Stomach (tissue), 4 donors: Measurements from ENCODE around the gene PERCC1.
A peak's percentile ranks its signal among the peaks of the same experiment; 100 is the strongest.

ENCODE experiments used
- POLR2A ChIP-seq, 4 donors: fragments of 450-650 bp; IDR thresholded peaks; one replicate each; pipeline ENCODE4 v1.6.1; 2016; ENCODE audit warnings: antibody characterized with exemption in 4 of 4, control low read depth in 2 of 4, mild to moderate bottlenecking in 1 of 4, moderate library complexity in 1 of 4
- POLR2AphosphoS5 ChIP-seq, 3 donors: sonication (generic); formaldehyde crosslinking; IDR thresholded peaks; one replicate each; pipeline ENCODE4 v1.6.1; 2016; ENCODE audit warnings: antibody characterized with exemption in 3 of 3
- TF ChIP-seq, protein P1 (sequence below), 7 experiments: fragments of 450-650 bp in 4 of 7; fragments of 200-600 bp in 3 of 7; sonication (generic) in 3 of 7; IDR thresholded peaks; one replicate each; pipeline ENCODE4 v1.5.1; 2016 to 2019; ENCODE audit warnings: antibody characterized with exemption in 7 of 7, control low read depth in 2 of 7, mild to moderate bottlenecking in 1 of 7

DNA sequence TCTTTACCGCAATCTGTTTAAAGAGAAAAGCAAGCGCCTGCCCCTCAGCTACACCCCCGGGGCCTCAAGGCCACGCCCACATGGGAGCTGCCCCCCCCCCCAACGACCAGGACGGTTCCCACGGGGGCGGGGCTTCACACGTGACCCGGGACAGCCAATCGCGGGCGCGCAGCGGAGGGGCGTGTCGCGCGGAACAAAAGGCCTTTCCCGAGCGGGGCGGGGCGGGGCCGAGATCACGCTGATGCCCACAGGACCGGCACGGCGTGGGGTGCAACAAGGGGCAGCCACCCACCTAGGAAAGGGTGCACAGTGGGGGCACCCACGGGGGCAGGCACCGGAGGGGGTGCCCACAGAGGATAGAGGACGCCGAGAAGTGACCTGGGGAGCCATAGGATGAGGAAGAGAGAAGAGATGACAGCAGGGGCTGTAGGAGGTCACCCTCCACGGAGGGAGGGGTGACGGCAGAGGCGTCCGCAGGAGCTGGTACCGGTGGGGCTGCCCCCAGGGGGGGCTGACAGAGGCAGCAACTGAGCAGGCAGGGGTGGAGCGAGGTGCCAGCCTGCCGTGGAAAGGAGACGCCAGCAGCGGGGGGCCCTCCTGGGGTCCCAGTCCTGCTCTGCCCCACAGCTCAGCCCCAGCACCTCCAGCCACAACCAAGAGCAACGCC lies 22.6 kb upstream of the PERCC1 start:
- TF ChIP-seq, protein P1, sequence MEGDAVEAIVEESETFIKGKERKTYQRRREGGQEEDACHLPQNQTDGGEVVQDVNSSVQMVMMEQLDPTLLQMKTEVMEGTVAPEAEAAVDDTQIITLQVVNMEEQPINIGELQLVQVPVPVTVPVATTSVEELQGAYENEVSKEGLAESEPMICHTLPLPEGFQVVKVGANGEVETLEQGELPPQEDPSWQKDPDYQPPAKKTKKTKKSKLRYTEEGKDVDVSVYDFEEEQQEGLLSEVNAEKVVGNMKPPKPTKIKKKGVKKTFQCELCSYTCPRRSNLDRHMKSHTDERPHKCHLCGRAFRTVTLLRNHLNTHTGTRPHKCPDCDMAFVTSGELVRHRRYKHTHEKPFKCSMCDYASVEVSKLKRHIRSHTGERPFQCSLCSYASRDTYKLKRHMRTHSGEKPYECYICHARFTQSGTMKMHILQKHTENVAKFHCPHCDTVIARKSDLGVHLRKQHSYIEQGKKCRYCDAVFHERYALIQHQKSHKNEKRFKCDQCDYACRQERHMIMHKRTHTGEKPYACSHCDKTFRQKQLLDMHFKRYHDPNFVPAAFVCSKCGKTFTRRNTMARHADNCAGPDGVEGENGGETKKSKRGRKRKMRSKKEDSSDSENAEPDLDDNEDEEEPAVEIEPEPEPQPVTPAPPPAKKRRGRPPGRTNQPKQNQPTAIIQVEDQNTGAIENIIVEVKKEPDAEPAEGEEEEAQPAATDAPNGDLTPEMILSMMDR (IDR thresholded peaks at IDR 0.05): no peak
- TF ChIP-seq POLR2A (IDR thresholded peaks at IDR 0.05): no peak
- TF ChIP-seq POLR2AphosphoS5 (IDR thresholded peaks at IDR 0.05): peak in 2 of 3 donors; percentile 23 to 76
